Measurements from ENCODE around the gene PLCL1. TPM values are rescaled to one million over a fixed set of nuclear protein-coding genes. Genes with fewer than 3 reads are reported as not detected.

PLCL1 gene
- total RNA-seq, 1 donor from 2014 or later = 0.04 TPM

GRCh38 chr2:197810016-197810415, 5.6 kb downstream of the PLCL1 start:
- H3K9me3 Mint-ChIP-seq = no peaks in the 10 kb centered on the region
- CTCF ChIA-PET = no interaction called here
- intact Hi-C loops (cut with micrococcal nuclease) = no loop called here
- peaks cover 7% of the 10 kb centered on the region for H3K4me1 Mint-ChIP-seq
- POLR2A ChIA-PET = no interaction called here
- no peak for TF ChIP-seq CTCF (IDR thresholded peaks at IDR 0.05)
- ATAC-seq (ENCODE audit: low read depth) = no peak
- no peak for DNase-seq
- no peak overlapping the region for H3K4me3 Mint-ChIP-seq
- no peak overlapping the region for H3K27ac Mint-ChIP-seq
- H3K27me3 Mint-ChIP-seq = peaks cover 28% of the 10 kb centered on the region
- no peaks in the 10 kb centered on the region for H3K36me3 Mint-ChIP-seq (ENCODE audit: low read depth)

- H3K9me3 Mint-ChIP-seq = no peaks in the 10 kb centered on the region
- no peak for ATAC-seq (ENCODE audit: low read depth)
- H3K27me3 Mint-ChIP-seq = peaks cover 27% of the 10 kb centered on the region
- intact Hi-C loops (cut with micrococcal nuclease) = no loop called here
- DNase-seq = no peak
- no peak overlapping the region for H3K4me3 Mint-ChIP-seq
- H3K27ac Mint-ChIP-seq = no peak overlapping the region
- H3K4me1 Mint-ChIP-seq = peaks cover 4% of the 10 kb centered on the region
- POLR2A ChIA-PET = no interaction called here
- no peak for TF ChIP-seq CTCF (IDR thresholded peaks at IDR 0.05)
- CTCF ChIA-PET = no interaction called here
- H3K36me3 Mint-ChIP-seq (ENCODE audit: low read depth) = no peaks in the 10 kb centered on the region
Measured at GRCh38 chr2:197810491-197810890, 6.1 kb downstream of the PLCL1 start.

GRCh38 chr2:197813093-197813787, 8.8 kb downstream of the PLCL1 start:
- H3K4me1 Mint-ChIP-seq = no peaks in the 10 kb centered on the region
- no peaks in the 10 kb centered on the region for H3K36me3 Mint-ChIP-seq (ENCODE audit: low read depth)
- no peak overlapping the region for H3K4me3 Mint-ChIP-seq
- H3K27ac Mint-ChIP-seq = no peak overlapping the region
- no peak for TF ChIP-seq CTCF (IDR thresholded peaks at IDR 0.05)
- intact Hi-C loops (cut with micrococcal nuclease) = no loop called here
- CTCF ChIA-PET = interaction anchor here (0.7 to 1.2 kb wide), 2 partner anchors 8 to 11 kb away, joined by 3 to 4 read pairs; no protein-coding TSS in a partner anchor
- no peaks in the 10 kb centered on the region for H3K9me3 Mint-ChIP-seq
- DNase-seq (no peak), ATAC-seq (ENCODE audit: low read depth) (no peak)
- POLR2A ChIA-PET = no interaction called here
- peaks cover 27% of the 10 kb centered on the region for H3K27me3 Mint-ChIP-seq

- ATAC-seq (ENCODE audit: low read depth) (no peak), DNase-seq (no peak)
- TF ChIP-seq CTCF (IDR thresholded peaks at IDR 0.05) = no peak
- POLR2A ChIA-PET = no interaction called here
- H3K27me3 Mint-ChIP-seq = peaks cover 34% of the 10 kb centered on the region
- no peaks in the 10 kb centered on the region for H3K4me1 Mint-ChIP-seq
- CTCF ChIA-PET = no interaction called here
- H3K9me3 Mint-ChIP-seq = no peaks in the 10 kb centered on the region
- intact Hi-C loops (cut with micrococcal nuclease) = no loop called here
- no peaks in the 10 kb centered on the region for H3K36me3 Mint-ChIP-seq (ENCODE audit: low read depth)
- no peak overlapping the region for H3K27ac Mint-ChIP-seq
- H3K4me3 Mint-ChIP-seq = no peak overlapping the region
Measured at GRCh38 chr2:197814526-197814925, 10.1 kb downstream of the PLCL1 start.

- ChIA-PET POLR2A (no interaction called here), CTCF (interaction anchor here (1.5 kb wide), 1 partner anchor 9 kb away, joined by 3 read pairs; no protein-coding TSS in a partner anchor)
- Mint-ChIP-seq H3K27me3 (peaks cover 29% of the 10 kb centered on the region), H3K4me3 (no peak overlapping the region), H3K36me3 (ENCODE audit: low read depth) (no peaks in the 10 kb centered on the region), H3K9me3 (no peaks in the 10 kb centered on the region), H3K4me1 (no peaks in the 10 kb centered on the region), H3K27ac (no peak overlapping the region)
- ATAC-seq (ENCODE audit: low read depth) (no peak), DNase-seq (no peak)
- intact Hi-C loops (cut with micrococcal nuclease) = no loop called here
- TF ChIP-seq CTCF (IDR thresholded peaks at IDR 0.05) = no peak
Measured at GRCh38 chr2:197821550-197822289, 17.3 kb downstream of the PLCL1 start.

Measured in activated B cell treated with CpG ODN at 0.5 μM for 24 hours (primary cell).